C4-2B (cell line): ENCODE measurements around the gene YWHAE.

Source experiments
- ZFX ChIP-seq: fragments of 450-650 bp; IDR thresholded peaks from 2 replicates; pipeline ENCODE4 v1.6.1; 2017
- TF ChIP-seq, protein P1 (sequence below): fragments of 450-650 bp; conservative IDR thresholded peaks from 2 replicates; pipeline ENCODE4 v1.5.1; 2017; ENCODE audit warnings: mild to moderate bottlenecking

DNA sequence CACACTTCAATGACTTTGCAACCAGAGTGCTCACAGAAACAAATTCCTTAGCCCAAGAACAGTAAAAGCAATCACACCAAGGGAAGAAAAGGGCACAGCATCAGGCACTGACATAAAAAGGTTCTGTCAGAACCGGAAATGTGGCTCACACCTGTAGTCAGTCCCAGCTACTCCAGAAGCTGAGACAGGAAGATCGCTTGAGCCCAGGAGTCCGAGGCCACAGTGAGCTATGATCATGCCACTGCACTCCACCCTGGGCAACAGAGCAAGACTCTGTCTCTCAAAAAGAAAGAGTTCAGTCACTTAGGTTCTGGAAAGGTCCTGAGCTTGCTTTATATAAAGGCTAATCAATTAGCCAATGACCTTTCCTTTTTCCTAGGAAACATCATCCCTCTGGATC is 22.7 kb downstream of the YWHAE start:
- TF ChIP-seq, protein P1, sequence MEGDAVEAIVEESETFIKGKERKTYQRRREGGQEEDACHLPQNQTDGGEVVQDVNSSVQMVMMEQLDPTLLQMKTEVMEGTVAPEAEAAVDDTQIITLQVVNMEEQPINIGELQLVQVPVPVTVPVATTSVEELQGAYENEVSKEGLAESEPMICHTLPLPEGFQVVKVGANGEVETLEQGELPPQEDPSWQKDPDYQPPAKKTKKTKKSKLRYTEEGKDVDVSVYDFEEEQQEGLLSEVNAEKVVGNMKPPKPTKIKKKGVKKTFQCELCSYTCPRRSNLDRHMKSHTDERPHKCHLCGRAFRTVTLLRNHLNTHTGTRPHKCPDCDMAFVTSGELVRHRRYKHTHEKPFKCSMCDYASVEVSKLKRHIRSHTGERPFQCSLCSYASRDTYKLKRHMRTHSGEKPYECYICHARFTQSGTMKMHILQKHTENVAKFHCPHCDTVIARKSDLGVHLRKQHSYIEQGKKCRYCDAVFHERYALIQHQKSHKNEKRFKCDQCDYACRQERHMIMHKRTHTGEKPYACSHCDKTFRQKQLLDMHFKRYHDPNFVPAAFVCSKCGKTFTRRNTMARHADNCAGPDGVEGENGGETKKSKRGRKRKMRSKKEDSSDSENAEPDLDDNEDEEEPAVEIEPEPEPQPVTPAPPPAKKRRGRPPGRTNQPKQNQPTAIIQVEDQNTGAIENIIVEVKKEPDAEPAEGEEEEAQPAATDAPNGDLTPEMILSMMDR: no peak
- no peak for TF ChIP-seq ZFX
